ENCODE data around the gene UBE2M.
"Not testable (repeated sequence)": the region's sequence is repeated elsewhere in the genome, so short reads cannot be mapped to it uniquely, and the experiment has no call there.

The UBE2M gene

DNA sequence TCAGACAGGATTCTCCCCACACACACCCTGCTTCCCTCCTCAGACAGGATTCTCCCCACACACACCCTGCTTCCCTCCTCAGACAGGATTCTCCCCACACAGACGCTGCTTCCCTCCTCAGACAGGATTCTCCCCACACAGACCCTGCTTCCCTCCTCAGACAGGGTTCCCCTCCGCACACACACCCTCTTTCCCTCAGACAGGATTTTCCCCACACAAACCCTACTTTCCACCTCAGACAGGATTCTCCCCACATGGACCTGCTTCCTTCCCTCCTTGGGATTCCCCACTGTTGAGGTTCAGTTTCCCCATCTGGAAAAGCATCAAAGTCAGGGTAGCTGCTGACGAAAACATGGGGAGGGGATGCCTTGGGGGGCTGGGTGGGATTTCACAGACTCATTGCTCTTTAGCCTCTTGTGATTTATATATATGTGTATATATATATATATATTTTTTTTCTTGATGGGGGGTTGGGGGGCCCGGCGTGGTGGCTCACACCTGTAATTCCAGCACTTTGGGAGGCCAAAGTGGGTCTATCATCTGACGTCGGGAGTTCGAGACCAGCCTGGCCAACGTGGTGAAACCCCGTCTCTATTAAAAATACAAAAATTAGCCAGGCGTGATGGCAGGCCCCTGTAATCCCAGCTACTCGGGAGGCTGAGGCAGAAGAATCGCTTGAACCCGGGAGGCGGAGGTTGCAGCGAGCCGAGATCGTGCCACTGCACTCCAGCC lies 15.6 kb downstream of the UBE2M start:
- not testable (repeated sequence) for DNase-seq (ENCODE audit: low read depth in 1 of 2, low spot score in 1 of 2)

- not testable (repeated sequence) for DNase-seq (ENCODE audit: low read depth in 1 of 2, low spot score in 1 of 2)
Observed at GRCh38 chr19:58539169-58539559, 19.2 kb downstream of the UBE2M start.

- no peak for DNase-seq (ENCODE audit: low read depth in 1 of 2, low spot score in 1 of 2)
Observed at GRCh38 chr19:58538257-58539168, 19.9 kb downstream of the UBE2M start.

DNA sequence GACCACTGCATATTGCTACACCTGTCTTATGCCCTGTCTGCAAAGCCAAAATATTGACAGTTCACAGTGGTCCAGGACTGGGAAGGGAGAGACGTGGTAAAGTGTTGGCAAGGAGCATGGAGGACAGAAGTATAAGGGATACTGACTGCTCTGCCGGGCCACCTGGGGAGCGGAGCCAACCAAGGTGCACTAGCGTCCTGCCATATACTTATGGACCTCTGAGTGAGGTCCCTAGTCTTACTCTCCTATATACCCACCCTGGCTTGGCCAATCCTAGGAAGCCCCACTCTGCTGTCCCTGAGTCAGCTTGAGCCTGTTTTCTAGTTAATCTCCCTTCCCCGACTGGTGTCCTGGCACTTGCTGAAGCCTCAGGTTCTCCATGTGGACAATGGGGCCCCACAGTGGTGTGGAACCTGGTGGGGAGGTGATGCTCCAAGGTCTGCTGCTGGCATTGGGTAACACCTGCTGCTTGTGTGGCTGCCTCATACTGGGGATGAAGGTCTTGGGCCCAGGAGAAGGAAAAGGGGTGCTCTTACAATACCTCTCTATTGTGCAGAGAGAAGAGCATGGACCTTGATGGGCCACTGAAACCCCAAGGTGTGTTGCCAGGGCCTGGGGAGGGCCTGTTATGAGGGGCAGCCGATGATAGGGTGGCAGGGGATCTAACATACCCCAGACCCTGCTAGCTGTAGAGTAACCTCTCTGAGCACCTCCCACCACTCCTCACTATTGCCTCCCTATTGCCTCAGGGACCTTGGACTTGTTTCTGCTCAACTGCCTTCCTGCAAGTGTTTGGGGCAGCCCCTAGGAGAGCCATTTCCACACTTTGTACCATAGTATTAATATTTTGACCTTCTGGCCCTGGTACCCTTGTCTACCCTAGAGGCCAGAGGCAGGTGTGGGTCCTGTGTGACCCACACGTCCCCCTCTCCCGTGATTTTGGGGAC lies 21.3 kb downstream of the UBE2M start:
- no peak for DNase-seq (ENCODE audit: low read depth in 1 of 2, low spot score in 1 of 2)

GRCh38 chr19:58535857-58536256 lies 22.6 kb downstream of the UBE2M start:
- DNase-seq (ENCODE audit: low read depth in 1 of 2, low spot score in 1 of 2) = no peak

DNA sequence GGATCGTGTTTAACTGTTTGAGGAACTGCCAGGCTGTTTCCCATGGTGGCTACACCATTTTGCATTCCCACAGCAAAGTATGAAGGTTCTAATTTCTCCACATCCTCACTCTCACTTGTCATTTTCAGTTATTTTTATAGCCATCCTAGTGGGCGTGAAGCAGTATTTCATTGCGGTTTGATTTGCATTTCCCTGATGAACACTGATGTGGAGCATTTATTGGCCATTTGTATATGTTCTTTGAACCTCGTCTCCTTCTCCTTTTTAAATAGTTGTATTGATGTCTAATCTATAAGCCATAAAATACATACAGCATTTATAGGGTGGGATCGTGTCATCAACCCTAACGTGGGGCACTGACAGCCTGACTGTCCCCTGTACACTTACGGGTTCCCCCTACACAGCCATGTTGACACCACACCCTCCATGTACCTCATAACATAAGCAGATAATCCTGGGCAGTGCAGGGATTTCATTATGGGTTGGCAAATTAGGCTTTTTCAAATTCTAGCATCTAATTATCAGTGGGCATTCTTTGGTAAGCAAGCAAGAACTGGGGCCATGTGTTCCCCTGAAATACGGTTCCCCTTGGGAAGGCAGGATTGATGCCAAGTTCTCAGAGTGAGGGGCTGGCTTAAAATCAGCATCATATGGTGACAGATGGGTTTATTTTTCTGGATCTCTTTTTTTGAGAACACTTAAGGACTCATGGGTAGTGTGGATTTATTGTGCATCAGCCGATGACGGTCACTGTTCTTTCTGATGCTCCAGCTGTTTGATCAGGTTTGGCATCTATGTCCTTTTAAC lies 27.2 kb downstream of the UBE2M start:
- DNase-seq (ENCODE audit: low read depth in 1 of 2, low spot score in 1 of 2) = no peak

- no peak for DNase-seq (ENCODE audit: low read depth in 1 of 2, low spot score in 1 of 2)
Observed at GRCh38 chr19:58529405-58529804, 29.0 kb downstream of the UBE2M start.

GRCh38 chr19:58522709-58523108 lies 35.7 kb downstream of the UBE2M start:
- DNase-seq (ENCODE audit: low read depth in 1 of 2, low spot score in 1 of 2) = no peak

DNA sequence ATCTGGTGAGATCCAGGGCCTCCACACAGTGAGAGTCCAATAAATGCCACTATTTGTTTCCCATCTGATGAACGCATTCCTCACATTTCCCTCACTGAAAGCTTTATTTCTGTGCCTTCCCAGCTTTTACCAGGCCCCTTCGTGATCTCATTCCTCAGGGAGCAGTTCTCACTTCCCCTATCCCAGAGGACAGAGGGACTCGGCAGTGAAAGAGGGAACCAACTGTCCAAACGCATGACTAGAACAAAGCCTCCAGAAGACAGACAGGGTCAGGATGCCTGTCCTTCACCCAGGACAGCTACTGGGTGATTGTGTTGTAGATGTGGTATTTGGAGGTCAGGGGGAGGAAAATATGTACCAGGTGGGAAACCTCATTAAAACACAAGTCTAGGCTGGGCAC lies 36.8 kb downstream of the UBE2M start:
- no peak for DNase-seq (ENCODE audit: low read depth in 1 of 2, low spot score in 1 of 2)

GRCh38 chr19:58520257-58520599 lies 38.2 kb downstream of the UBE2M start:
- DNase-seq (ENCODE audit: low read depth in 1 of 2, low spot score in 1 of 2) = no peak

DNA sequence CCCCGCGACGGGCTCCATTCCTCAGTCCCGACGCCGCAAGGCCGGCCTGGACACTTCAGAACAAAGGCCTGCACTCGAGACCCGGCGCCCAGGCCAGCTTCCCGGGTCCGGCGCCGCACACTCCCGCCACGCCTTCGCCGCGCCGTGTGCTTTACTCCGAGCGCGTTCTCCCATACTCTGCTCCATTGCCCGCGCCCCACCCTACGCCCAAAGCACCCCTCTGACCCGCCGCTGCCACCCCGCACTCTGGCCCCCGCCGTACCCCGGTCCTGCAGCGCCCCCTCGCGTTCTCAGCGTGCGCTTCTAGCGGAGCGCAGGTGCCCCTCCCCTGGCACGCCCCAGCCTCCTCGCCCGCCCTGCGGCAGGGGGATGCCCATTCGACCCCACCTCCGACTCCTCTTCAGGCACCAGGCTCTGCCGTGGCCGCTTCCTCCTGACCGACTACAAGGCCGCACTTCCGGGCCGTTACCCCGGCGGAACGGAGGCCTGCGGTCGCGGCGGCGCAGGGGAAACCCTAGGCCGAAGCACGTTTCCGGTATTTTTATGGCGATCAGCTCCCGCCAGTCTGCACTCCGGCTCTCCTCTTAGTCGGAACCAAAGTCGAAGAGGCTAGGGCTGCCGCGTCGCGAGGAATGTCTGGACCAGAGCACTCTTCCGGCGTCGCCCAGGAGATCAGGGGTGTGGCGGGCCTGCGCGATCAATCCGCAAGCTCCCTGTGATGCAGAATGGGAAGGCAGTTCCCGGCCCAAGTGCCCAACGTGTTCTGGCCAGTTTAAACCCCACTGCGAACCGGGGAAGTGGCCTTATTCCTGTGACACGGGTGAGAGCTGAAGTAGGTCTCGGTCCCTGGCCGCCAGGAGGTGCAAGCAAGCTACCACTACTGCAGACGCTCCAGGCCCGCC lies 38.8 kb downstream of the UBE2M start, which contains the start of gene ZBTB45:
Gene ZBTB45 (minus strand): TSS at position 456 of the 902 bp plus-strand sequence. CDS start 2,137 bp downstream, outside the sequence.
- peak; percentile 66 to 81 for DNase-seq (ENCODE audit: low read depth in 1 of 2, low spot score in 1 of 2)

DNA sequence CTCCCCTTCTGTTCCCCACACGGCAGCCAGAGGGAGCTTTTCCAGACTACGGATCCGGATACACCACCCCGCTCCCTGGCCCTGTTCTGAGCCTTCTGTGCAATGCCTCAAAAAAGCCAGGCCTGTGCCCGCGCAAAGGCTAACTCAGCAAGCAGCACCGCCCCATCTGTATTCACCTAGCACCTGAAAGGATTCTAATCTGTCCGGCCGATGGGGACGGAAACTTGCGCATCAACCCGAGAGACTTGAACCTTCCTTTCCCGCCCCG lies 39.4 kb downstream of the UBE2M start:
- peak in 1 of 2 donors; percentile 23 for DNase-seq (ENCODE audit: low read depth in 1 of 2, low spot score in 1 of 2)

DNA sequence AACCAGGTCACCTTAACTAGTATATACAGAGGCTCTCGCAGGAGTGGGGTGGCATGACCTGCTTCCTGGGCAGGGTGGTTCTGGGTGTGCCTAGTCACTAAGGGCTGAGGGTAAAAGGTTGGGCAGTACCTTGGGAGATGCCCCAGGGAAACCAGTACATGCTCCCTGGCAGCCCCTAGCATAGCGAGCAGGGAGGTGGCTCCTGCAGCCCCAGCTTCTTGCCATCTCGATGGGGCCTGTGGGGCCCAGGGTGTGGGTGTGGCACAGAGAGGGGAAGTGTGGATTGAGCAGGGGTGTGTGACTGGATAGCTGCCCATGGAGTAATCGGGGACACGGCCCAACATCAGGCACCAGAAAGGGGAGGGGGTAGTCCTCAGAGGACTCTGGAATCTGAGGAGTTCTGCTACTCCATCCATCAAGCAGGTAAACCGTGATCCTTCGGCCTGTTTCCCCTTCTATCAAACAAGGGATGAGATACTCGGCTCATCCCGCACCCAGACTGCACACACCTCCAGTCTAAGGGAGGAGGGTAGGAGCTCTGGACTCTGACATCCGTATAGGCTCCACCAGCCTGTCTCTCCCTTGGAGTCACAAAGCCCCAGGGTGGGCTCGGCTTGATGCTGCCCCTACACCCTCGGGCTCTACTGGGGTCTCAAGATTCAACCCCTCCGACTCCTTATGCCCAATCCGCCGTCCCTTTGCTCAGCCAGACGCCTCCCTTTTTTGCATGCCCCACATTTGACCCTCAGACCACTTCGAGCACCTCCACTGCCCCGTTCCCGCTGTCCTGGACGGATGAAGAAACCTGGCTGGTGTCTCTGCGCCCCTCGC lies 39.9 kb downstream of the UBE2M start:
- no peak for DNase-seq (ENCODE audit: low read depth in 1 of 2, low spot score in 1 of 2)

- DNase-seq (ENCODE audit: low read depth in 1 of 2, low spot score in 1 of 2) = no peak
Observed at GRCh38 chr19:58516964-58517833, 41.2 kb downstream of the UBE2M start.

- DNase-seq (ENCODE audit: low read depth in 1 of 2, low spot score in 1 of 2) = no peak
Observed at GRCh38 chr19:58516246-58516836, 42.1 kb downstream of the UBE2M start.

- no peak for DNase-seq (ENCODE audit: low read depth in 1 of 2, low spot score in 1 of 2)
Observed at GRCh38 chr19:58515259-58515658, 43.2 kb downstream of the UBE2M start.

DNA sequence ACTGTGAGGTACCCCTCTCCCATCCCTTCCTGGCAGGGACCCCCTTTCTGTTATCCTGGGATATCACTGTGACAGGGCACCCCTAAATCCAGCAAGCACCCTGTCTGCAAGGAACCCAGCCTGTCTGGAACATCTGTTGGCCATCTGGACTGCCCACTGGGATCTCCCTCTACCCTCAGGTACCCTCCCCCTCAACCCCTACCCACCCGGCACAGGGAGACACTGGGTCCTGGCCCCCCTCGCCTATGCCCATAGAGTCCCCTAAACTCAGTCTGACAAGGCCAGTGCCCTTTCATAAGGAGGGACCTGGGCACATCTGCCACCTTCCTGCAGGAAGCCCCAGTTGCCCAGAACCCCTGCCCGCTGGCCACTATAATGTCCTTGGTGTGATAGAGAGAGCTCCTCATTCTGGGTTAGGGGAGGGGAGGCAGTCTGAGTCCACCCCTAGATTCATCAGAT lies 43.8 kb downstream of the UBE2M start:
- DNase-seq (ENCODE audit: low read depth in 1 of 2, low spot score in 1 of 2) = no peak
